HEK293 (cell line): Measurements from ENCODE around the gene CRIP1.

Source experiments
- CTCF ChIP-seq: fragments of 450-650 bp; formaldehyde crosslinking; IDR thresholded peaks from 2 replicates; pipeline ENCODE4 v1.5.1; 2016; ENCODE audit warnings: missing biosample characterization, missing genetic modification characterization
- EGR2 ChIP-seq: fragments of 450-650 bp; formaldehyde crosslinking; IDR thresholded peaks from 2 replicates; pipeline ENCODE4 v1.5.1; 2016; ENCODE audit warnings: low read depth, missing biosample characterization, missing genetic modification characterization
- GLI4 ChIP-seq: fragments of 450-650 bp; formaldehyde crosslinking; IDR thresholded peaks from 2 replicates; pipeline ENCODE4 v1.5.1; 2016; ENCODE audit warnings: missing biosample characterization, missing genetic modification characterization
- IKZF3 ChIP-seq: fragments of 450-650 bp; IDR thresholded peaks from 2 replicates; pipeline ENCODE4 v1.5.0; 2018; ENCODE audit warnings: missing biosample characterization, mild to moderate bottlenecking, missing genetic modification characterization, moderate library complexity
- INSM2 ChIP-seq: fragments of 450-650 bp; formaldehyde crosslinking; IDR thresholded peaks from 2 replicates; pipeline ENCODE4 v1.5.1; 2016; ENCODE audit warnings: missing biosample characterization, missing genetic modification characterization
- KLF1 ChIP-seq: fragments of 450-650 bp; formaldehyde crosslinking; IDR thresholded peaks from 2 replicates; pipeline ENCODE4 v1.5.1; 2016; ENCODE audit warnings: missing biosample characterization, missing genetic modification characterization
- KLF17 ChIP-seq: fragments of 450-650 bp; formaldehyde crosslinking; IDR thresholded peaks from 2 replicates; pipeline ENCODE4 v1.5.1; 2016; ENCODE audit warnings: missing biosample characterization, missing genetic modification characterization
- PRDM10 ChIP-seq: fragments of 450-650 bp; formaldehyde crosslinking; IDR thresholded peaks from 2 replicates; pipeline ENCODE4 v1.5.1; 2016; ENCODE audit warnings: missing biosample characterization, missing genetic modification characterization
- SALL2 ChIP-seq: fragments of 450-650 bp; formaldehyde crosslinking; IDR thresholded peaks from 2 replicates; pipeline ENCODE4 v1.5.0; 2017; ENCODE audit warnings: missing biosample characterization, mild to moderate bottlenecking, missing genetic modification characterization, borderline replicate concordance
- SP3 ChIP-seq: fragments of 450-650 bp; formaldehyde crosslinking; IDR thresholded peaks from 2 replicates; pipeline ENCODE4 v1.5.1; 2016; ENCODE audit warnings: missing biosample characterization, missing genetic modification characterization
- YY2 ChIP-seq: fragments of 450-650 bp; formaldehyde crosslinking; IDR thresholded peaks from 2 replicates; pipeline ENCODE4 v1.5.1; 2016; ENCODE audit warnings: missing biosample characterization, missing genetic modification characterization
- ZBTB7A ChIP-seq: fragments of 450-650 bp; formaldehyde crosslinking; IDR thresholded peaks from 2 replicates; pipeline ENCODE4 v1.5.1; 2016; ENCODE audit warnings: low read depth, missing biosample characterization, missing genetic modification characterization
- ZFP41 ChIP-seq: fragments of 450-650 bp; formaldehyde crosslinking; IDR thresholded peaks from 2 replicates; pipeline ENCODE4 v1.5.1; 2016; ENCODE audit warnings: missing biosample characterization, missing genetic modification characterization, borderline replicate concordance
- ZFP69B ChIP-seq: fragments of 450-650 bp; formaldehyde crosslinking; IDR thresholded peaks from 2 replicates; pipeline ENCODE4 v1.5.1; 2016; ENCODE audit warnings: missing biosample characterization, missing genetic modification characterization
- ZNF133 ChIP-seq: fragments of 450-650 bp; formaldehyde crosslinking; IDR thresholded peaks from 2 replicates; pipeline ENCODE4 v1.5.1; 2016; ENCODE audit warnings: missing biosample characterization, missing genetic modification characterization
- ZNF155 ChIP-seq: fragments of 450-650 bp; formaldehyde crosslinking; IDR thresholded peaks from 2 replicates; pipeline ENCODE4 v1.5.1; 2016; ENCODE audit warnings: missing biosample characterization, missing genetic modification characterization
- ZNF169 ChIP-seq: fragments of 450-650 bp; formaldehyde crosslinking; IDR thresholded peaks from 2 replicates; pipeline ENCODE4 v1.5.1; 2016; ENCODE audit warnings: missing biosample characterization, missing genetic modification characterization
- ZNF239 ChIP-seq: fragments of 450-650 bp; formaldehyde crosslinking; IDR thresholded peaks from 2 replicates; pipeline ENCODE4 v1.5.1; 2016; ENCODE audit warnings: missing biosample characterization, missing genetic modification characterization
- ZNF24 ChIP-seq: fragments of 450-650 bp; formaldehyde crosslinking; IDR thresholded peaks from 2 replicates; pipeline ENCODE4 v1.5.1; 2016; ENCODE audit warnings: missing biosample characterization, missing genetic modification characterization
- ZNF404 ChIP-seq: fragments of 450-650 bp; formaldehyde crosslinking; IDR thresholded peaks from 2 replicates; pipeline ENCODE4 v1.5.1; 2017; ENCODE audit warnings: missing biosample characterization, missing genetic modification characterization
- ZNF433 ChIP-seq: fragments of 450-650 bp; formaldehyde crosslinking; IDR thresholded peaks from 2 replicates; pipeline ENCODE4 v1.5.1; 2016; ENCODE audit warnings: missing biosample characterization, missing genetic modification characterization, low read depth
- ZNF449 ChIP-seq: fragments of 450-650 bp; formaldehyde crosslinking; IDR thresholded peaks from 2 replicates; pipeline ENCODE4 v1.5.1; 2017; ENCODE audit warnings: missing biosample characterization, mild to moderate bottlenecking, missing genetic modification characterization, moderate library complexity
- ZNF623 ChIP-seq: fragments of 450-650 bp; formaldehyde crosslinking; IDR thresholded peaks from 2 replicates; pipeline ENCODE4 v1.5.1; 2016; ENCODE audit warnings: missing biosample characterization, missing genetic modification characterization
- ZNF629 ChIP-seq: fragments of 450-650 bp; formaldehyde crosslinking; IDR thresholded peaks from 2 replicates; pipeline ENCODE4 v1.5.1; 2017; ENCODE audit warnings: missing biosample characterization, missing genetic modification characterization
- ZNF692 ChIP-seq: fragments of 450-650 bp; formaldehyde crosslinking; IDR thresholded peaks from 2 replicates; pipeline ENCODE4 v1.5.1; 2016; ENCODE audit warnings: missing biosample characterization, missing genetic modification characterization
- ZNF776 ChIP-seq: fragments of 450-650 bp; formaldehyde crosslinking; IDR thresholded peaks from 2 replicates; pipeline ENCODE4 v1.5.0; 2017; ENCODE audit warnings: missing biosample characterization, missing genetic modification characterization, borderline replicate concordance
- ZSCAN4 ChIP-seq: fragments of 450-650 bp; formaldehyde crosslinking; IDR thresholded peaks from 2 replicates; pipeline ENCODE4 v1.5.1; 2017; ENCODE audit warnings: missing biosample characterization, missing genetic modification characterization
- ZXDB ChIP-seq: fragments of 450-650 bp; formaldehyde crosslinking; IDR thresholded peaks from 2 replicates; pipeline ENCODE4 v1.5.1; 2016; ENCODE audit warnings: missing biosample characterization, missing genetic modification characterization

The CRIP1 gene

GRCh38 chr14:105465209-105466031 is 21.3 kb upstream of the CRIP1 start (continued):
- peak; percentile 66 for TF ChIP-seq PRDM10 (tag by site-specific recombination)
- no peak for TF ChIP-seq ZNF623
- no peak for TF ChIP-seq ZFP69B (tag by site-specific recombination)
- no peak for TF ChIP-seq ZXDB (tag by site-specific recombination)
- no peak for TF ChIP-seq ZNF449 (tag by site-specific recombination)
- TF ChIP-seq GLI4 (tag by site-specific recombination), result no peak
- no peak for TF ChIP-seq SALL2
- no peak for TF ChIP-seq ZSCAN4 (tag by site-specific recombination)
- TF ChIP-seq ZNF692 (tag by site-specific recombination), result no peak
- no peak for TF ChIP-seq ZNF239 (tag by site-specific recombination)
- no peak for TF ChIP-seq ZNF133 (tag by site-specific recombination)
- TF ChIP-seq ZNF155 (tag by site-specific recombination), result no peak
- peak; percentile 63; the same call in 1 of the 2 replicates for TF ChIP-seq EGR2 (tag by site-specific recombination)
- TF ChIP-seq ZNF433 (tag by site-specific recombination), result no peak
- TF ChIP-seq ZNF404 (tag by site-specific recombination), result no peak
- TF ChIP-seq ZNF776, result no peak
- TF ChIP-seq ZNF169, result no peak
- no peak for TF ChIP-seq INSM2 (tag by site-specific recombination)
- TF ChIP-seq ZBTB7A (tag by site-specific recombination), result no peak
- no peak for TF ChIP-seq ZNF629 (tag by site-specific recombination)
- no peak for TF ChIP-seq SP3 (tag by site-specific recombination)
- TF ChIP-seq ZFP41 (tag by site-specific recombination), result no peak
- no peak for TF ChIP-seq YY2 (tag by site-specific recombination)
- TF ChIP-seq KLF17 (tag by site-specific recombination), result 0 out of 2 replicates have a peak, but pooled peaks have one; percentile 22
- no peak for TF ChIP-seq CTCF (tag by site-specific recombination)
- no peak for TF ChIP-seq IKZF3 (tag by site-specific recombination)
- no peak for TF ChIP-seq ZNF24 (tag by site-specific recombination)
- peak; percentile 75 for TF ChIP-seq KLF1 (tag by site-specific recombination)
